ENCODE results near the gene DPYSL3.
A peak's percentile ranks its signal among the peaks of the same experiment; 100 is the strongest.
"Not testable (repeated sequence)": the region's sequence is repeated elsewhere in the genome, so short reads cannot be mapped to it uniquely, and the experiment has no call there.

DPYSL3 gene

GRCh38 chr5:147400126-147400809 is 109.6 kb downstream of the DPYSL3 start:
- no peak for DNase-seq

GRCh38 chr5:147398860-147399259 is 111.0 kb downstream of the DPYSL3 start:
- no peak for DNase-seq

GRCh38 chr5:147397616-147398015 is 112.3 kb downstream of the DPYSL3 start:
- no peak for DNase-seq

GRCh38 chr5:147396070-147396823 is 113.6 kb downstream of the DPYSL3 start:
- DNase-seq = no peak

GRCh38 chr5:147393874-147394672 is 115.8 kb downstream of the DPYSL3 start:
- DNase-seq = no peak

- peak; percentile 6 for DNase-seq
Observed at GRCh38 chr5:147391781-147392180, 118.1 kb downstream of the DPYSL3 start.

GRCh38 chr5:147390654-147391225 is 119.1 kb downstream of the DPYSL3 start:
- no peak for DNase-seq

GRCh38 chr5:147388184-147389108 is 121.4 kb downstream of the DPYSL3 start:
- DNase-seq = no peak

GRCh38 chr5:147387109-147387508 is 122.8 kb downstream of the DPYSL3 start:
- DNase-seq = no peak

- no peak for DNase-seq
Observed at GRCh38 chr5:147384346-147385193, 125.3 kb downstream of the DPYSL3 start.

GRCh38 chr5:147382776-147383175 is 127.1 kb downstream of the DPYSL3 start:
- no peak for DNase-seq

GRCh38 chr5:147381555-147381954 is 128.3 kb downstream of the DPYSL3 start:
- DNase-seq = no peak

- DNase-seq = no peak
Observed at GRCh38 chr5:147377682-147378081, 132.2 kb downstream of the DPYSL3 start.

GRCh38 chr5:147375151-147375550 is 134.7 kb downstream of the DPYSL3 start:
- DNase-seq = no peak

GRCh38 chr5:147373328-147373727 is 136.5 kb downstream of the DPYSL3 start:
- no peak for DNase-seq

GRCh38 chr5:147372191-147372590 is 137.7 kb downstream of the DPYSL3 start:
- DNase-seq = no peak

GRCh38 chr5:147371290-147371689 is 138.6 kb downstream of the DPYSL3 start:
- no peak for DNase-seq

- DNase-seq = no peak
Observed at GRCh38 chr5:147369742-147370374, 140.0 kb downstream of the DPYSL3 start.

- not testable (repeated sequence) for DNase-seq
Observed at GRCh38 chr5:147367381-147367780, 142.5 kb downstream of the DPYSL3 start.

- DNase-seq = no peak
Observed at GRCh38 chr5:147361441-147362175, 148.3 kb downstream of the DPYSL3 start.

Data from activated CD4-positive, alpha-beta T cell treated with anti-CD3 and anti-CD28 coated beads for 48 hours (primary cell).